GM12864 (cell line): ENCODE results near the gene EFCAB5.

Experiments
- DNase-seq: peaks from one replicate; pipeline ENCODE4 v3.0.0-alpha.2; 2011; ENCODE audit warnings: low read depth
- H3K4me3 ChIP-seq: 2 replicates; pipeline ENCODE4 v1.5.1; 2011; ENCODE audit warnings: mild to moderate bottlenecking, low read depth, low read length, control low read depth
- TF ChIP-seq, protein P1 (sequence below): IDR thresholded peaks from 2 replicates; pipeline ENCODE4 v1.5.1; 2011; ENCODE audit warnings: low read depth, mild to moderate bottlenecking, moderate library complexity, low read length, control low read depth, inconsistent platforms; ENCODE audit errors: missing control alignments

EFCAB5 gene

DNA sequence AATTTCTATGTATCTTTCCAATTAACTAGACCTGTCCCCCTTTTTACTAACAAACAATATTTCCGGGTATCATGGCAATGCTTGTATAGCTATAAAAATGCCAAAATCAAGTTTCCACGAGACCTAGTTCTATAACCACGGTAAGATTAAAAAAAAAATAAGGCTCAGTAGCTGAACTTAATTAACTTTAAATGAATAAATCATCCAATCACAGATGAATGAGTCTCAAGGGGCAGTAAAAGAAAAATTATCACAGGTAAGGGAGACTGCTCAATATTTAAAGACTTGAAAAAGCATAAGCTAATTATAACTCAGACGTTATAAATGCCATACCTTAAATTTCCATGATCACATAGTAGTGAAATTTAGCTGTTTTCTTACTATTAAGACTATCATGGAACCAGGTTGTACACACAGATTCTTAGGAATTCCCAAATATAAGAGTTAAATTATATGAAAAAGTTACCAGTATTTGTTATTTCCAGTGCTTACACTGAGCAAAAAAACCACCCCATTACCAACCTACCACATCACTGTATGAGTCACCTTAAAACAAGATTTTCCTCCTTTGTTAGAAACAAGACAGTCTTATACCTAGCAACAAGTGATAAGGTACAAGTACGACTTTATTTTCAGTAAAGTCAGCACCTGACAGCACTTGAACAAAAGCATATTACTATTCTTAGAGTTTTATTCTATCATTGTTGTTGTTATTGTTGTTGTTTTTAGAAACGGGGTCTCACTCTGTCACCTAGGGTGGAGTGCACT, 32.0 kb upstream of the EFCAB5 start:
- TF ChIP-seq, protein P1, sequence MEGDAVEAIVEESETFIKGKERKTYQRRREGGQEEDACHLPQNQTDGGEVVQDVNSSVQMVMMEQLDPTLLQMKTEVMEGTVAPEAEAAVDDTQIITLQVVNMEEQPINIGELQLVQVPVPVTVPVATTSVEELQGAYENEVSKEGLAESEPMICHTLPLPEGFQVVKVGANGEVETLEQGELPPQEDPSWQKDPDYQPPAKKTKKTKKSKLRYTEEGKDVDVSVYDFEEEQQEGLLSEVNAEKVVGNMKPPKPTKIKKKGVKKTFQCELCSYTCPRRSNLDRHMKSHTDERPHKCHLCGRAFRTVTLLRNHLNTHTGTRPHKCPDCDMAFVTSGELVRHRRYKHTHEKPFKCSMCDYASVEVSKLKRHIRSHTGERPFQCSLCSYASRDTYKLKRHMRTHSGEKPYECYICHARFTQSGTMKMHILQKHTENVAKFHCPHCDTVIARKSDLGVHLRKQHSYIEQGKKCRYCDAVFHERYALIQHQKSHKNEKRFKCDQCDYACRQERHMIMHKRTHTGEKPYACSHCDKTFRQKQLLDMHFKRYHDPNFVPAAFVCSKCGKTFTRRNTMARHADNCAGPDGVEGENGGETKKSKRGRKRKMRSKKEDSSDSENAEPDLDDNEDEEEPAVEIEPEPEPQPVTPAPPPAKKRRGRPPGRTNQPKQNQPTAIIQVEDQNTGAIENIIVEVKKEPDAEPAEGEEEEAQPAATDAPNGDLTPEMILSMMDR, result no peak

DNA sequence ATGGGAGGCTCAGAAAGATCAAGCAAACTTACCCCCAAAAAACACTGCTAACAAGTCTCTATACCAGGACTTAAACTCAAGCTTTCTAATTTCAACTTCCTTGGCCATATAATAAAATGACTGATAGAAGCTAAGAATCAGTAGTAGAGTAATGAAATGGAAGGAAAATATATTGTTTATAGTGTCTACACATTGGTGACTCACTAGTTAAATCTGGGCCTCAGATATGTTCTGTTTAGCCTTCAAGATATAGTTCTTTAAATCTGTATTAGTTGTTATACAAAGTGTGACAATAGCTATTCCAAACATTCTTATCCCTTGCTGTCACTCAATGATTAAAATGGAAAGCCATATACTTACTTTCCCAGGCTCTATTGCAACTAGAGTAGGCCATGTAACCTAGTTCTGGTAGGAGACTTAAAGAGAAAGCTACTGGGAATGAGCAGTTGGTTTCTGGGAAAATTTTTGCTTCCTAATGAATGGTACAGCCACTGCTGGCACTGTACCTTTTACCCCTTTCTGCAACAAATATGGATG, 29.7 kb upstream of the EFCAB5 start:
- TF ChIP-seq, protein P1, result no peak
- no peak for DNase-seq
- H3K4me3 ChIP-seq, result no peak overlapping the region

More for the DNA sequence above, 32.0 kb upstream of the EFCAB5 start:
- no peak overlapping the region for H3K4me3 ChIP-seq
- DNase-seq, result no peak

DNA sequence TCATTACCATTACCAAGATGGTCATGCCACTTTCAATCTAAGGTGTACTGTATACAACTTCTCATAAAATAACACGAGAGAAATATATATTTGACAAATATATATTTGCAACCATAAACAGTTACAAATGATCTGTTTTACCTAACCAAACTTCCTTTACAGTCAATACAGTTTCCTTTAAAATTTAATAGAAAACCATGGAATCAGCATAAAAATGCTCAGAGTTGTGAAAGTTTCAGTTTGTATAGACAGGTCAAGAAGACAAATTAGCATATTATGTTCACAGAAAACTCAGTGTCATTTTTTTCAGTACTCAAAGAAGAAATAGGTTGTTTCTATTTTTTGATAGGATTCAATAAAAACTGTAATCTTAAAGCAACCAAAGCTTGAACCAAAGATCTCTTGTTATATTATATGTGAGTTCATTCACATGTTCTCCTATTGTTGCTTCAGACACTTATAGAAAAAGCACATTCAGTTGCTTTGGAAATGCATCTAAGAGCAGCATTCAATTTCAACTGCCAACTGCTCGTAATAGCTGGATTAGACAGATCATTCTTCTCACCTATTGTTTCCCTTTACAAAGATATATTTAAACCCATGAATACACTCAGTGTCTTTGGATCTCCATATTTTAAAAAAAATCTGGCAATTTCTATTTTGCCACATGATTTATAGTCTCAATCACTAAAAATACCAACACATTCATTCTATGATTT, 26.5 kb upstream of the EFCAB5 start:
- H3K4me3 ChIP-seq, result no peak overlapping the region
- TF ChIP-seq, protein P1, result no peak
- DNase-seq, result no peak

DNA sequence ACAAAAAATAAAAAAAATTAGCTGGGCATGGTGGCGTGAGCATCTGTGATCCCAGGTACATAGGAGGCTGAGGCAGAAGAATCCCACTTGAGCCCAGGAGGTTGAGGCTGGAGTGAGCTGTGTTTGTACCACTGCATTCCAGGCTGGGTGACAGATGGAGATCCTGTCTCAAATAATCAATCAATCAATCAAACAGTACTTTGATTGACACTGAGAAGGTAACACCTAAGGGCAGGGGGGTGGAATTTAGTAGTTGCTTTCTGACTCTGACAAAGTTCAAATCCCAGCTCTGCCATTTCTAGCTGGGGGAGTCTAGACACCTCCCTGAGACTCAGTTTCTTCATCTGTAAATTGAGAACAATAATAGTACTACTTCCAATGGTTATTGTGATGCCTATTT, 23.4 kb upstream of the EFCAB5 start:
- no peak for DNase-seq
- TF ChIP-seq, protein P1, result no peak
- no peak overlapping the region for H3K4me3 ChIP-seq

DNA sequence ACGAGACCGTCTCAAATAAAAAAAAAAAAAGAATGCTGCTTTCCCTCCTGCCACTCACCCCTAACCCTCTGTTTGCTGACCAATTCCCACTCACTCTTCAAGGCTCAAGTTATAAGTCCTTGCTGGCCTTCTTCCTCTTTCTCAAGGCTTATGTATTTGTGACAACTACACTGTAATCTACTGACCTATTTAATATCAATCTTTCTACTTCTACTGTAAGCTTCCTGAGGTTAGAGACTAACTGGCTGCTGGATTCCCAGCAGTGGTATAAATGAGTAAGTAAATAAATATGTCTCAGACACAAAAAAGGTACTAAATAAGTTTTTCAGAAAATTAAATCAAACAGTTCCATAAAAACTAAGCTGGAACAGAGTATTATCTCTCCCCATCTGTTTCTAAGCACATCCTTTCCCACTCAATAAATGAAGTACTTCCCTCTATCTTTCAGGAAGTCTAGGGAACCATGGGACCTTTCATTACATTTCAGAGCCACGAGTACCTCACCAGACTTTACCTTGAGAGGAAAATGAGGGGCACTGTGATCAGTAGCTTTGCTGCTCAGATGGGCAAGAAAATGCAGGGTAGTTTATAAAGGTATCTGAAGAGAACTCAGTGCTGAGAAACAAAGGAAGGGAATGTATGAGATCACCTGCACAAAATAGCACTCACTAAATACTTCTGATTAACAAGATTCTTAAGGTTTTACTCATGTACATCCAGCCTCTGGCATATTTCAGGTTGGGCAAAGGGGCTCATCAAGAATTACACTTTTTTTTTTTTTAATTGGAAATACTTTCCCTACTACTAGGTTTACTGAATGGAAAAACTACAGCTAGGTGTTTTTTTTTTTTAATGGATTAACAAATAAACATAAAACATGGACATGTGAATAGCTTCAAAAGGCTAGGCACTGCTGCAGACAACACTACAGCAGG, 22.2 kb upstream of the EFCAB5 start:
- TF ChIP-seq, protein P1, result no peak
- DNase-seq, result no peak
- H3K4me3 ChIP-seq, result no peak overlapping the region

DNA sequence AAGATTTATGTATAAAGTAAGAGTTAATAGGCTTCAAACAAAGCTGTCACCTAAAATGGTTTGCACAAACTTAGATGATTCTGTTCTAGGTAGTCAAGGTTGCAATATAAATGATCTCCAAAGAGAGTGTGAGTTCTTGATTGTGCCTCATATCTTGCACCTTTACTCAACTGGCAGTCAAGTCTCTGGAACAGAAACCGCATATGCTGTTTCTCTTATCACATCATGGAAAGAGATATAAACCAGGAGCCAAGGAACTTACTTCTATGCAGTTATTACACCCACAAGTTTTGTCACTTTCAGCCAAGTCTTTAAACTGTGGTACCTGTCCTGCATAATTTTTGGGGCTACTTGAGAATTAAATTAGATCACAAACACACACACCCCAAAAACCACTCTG, 16.6 kb upstream of the EFCAB5 start:
- TF ChIP-seq, protein P1, result no peak
- no peak overlapping the region for H3K4me3 ChIP-seq
- no peak for DNase-seq
